HepG2 (cell line): ENCODE results near the gene ARFGEF2. TPM values are rescaled to one million over a fixed set of nuclear protein-coding genes. Genes with fewer than 3 reads are reported as not detected.

Source experiments
- ARNTL ChIP-seq: sonication (generic); formaldehyde crosslinking; IDR thresholded peaks from 2 replicates; pipeline ENCODE4 v1.4.0; 2020; ENCODE audit warnings: mild to moderate bottlenecking, missing genetic modification reagents
- CCDC6 ChIP-seq: sonication (generic); formaldehyde crosslinking; IDR thresholded peaks from 2 replicates; pipeline ENCODE4 v1.8.1; 2022; ENCODE audit warnings: mild to moderate bottlenecking, missing genetic modification reagents, moderate library complexity
- FOXO1 ChIP-seq: sonication (generic); formaldehyde crosslinking; IDR thresholded peaks from 2 replicates; pipeline ENCODE4 v1.4.0; 2020; ENCODE audit warnings: missing genetic modification reagents
- HNRNPK ChIP-seq: fragments of 200-400 bp; formaldehyde crosslinking; IDR thresholded peaks from 2 replicates; pipeline ENCODE4 v1.6.1; 2018; ENCODE audit warnings: low read length, low read depth, moderate library complexity, mild to moderate bottlenecking; ENCODE audit not compliant: poor library complexity, severe bottlenecking
- HNRNPLL ChIP-seq: fragments of 200-400 bp; formaldehyde crosslinking; IDR thresholded peaks from 2 replicates; pipeline ENCODE4 v1.6.1; 2017; ENCODE audit warnings: mild to moderate bottlenecking, low read depth, low read length; ENCODE audit not compliant: poor library complexity, severe bottlenecking
- KLF11 ChIP-seq: IDR thresholded peaks from 2 replicates; pipeline ENCODE4 v1.6.1; 2016; ENCODE audit warnings: missing compliant biosample characterization
- KLF9 ChIP-seq: IDR thresholded peaks from 2 replicates; pipeline ENCODE4 v1.6.1; 2016; ENCODE audit warnings: low read depth
- MBNL3 ChIP-seq: fragments of 250-450 bp; sonication (Bioruptor Pico); conservative IDR thresholded peaks from 2 replicates; pipeline ENCODE4 v1.8.0; 2022; ENCODE audit warnings: mild to moderate bottlenecking, inconsistent platforms
- RELA ChIP-seq: sonication (generic); formaldehyde crosslinking; IDR thresholded peaks from 2 replicates; pipeline ENCODE4 v1.4.0; 2020; ENCODE audit warnings: missing genetic modification reagents
- SKI ChIP-seq: fragments of 450-650 bp; IDR thresholded peaks from one replicate; pipeline ENCODE4 v1.6.1; 2018; ENCODE audit warnings: mild to moderate bottlenecking; ENCODE audit not compliant: partially characterized antibody
- SMARCC2 ChIP-seq: fragments of 450-650 bp; IDR thresholded peaks from 2 replicates; pipeline ENCODE4 v1.6.1; 2017; ENCODE audit warnings: antibody characterized with exemption, mild to moderate bottlenecking
- TRIM24 ChIP-seq: sonication (generic); formaldehyde crosslinking; IDR thresholded peaks from 2 replicates; pipeline ENCODE4 v1.8.0; 2022; ENCODE audit warnings: mild to moderate bottlenecking, missing genetic modification reagents
- U2AF2 ChIP-seq: fragments of 200-400 bp; formaldehyde crosslinking; IDR thresholded peaks from 2 replicates; pipeline ENCODE4 v1.6.1; 2017; ENCODE audit warnings: low read depth, mild to moderate bottlenecking, low read length
- WIZ ChIP-seq: sonication (generic); formaldehyde crosslinking; IDR thresholded peaks from 2 replicates; pipeline ENCODE4 v1.5.1; 2020; ENCODE audit warnings: mild to moderate bottlenecking, missing genetic modification reagents
- XBP1 ChIP-seq: sonication (generic); formaldehyde crosslinking; IDR thresholded peaks from 2 replicates; pipeline ENCODE4 v1.5.0; 2020; ENCODE audit warnings: missing genetic modification reagents
- ZFAT ChIP-seq: sonication (generic); formaldehyde crosslinking; conservative IDR thresholded peaks from 2 replicates; pipeline ENCODE4 v1.8.1; 2023; ENCODE audit warnings: missing genetic modification reagents, inconsistent platforms
- ZNF20 ChIP-seq: sonication (generic); formaldehyde crosslinking; IDR thresholded peaks from 2 replicates; pipeline ENCODE4 v1.4.0; 2020; ENCODE audit warnings: mild to moderate bottlenecking, moderate library complexity, missing genetic modification reagents
- ZNF264 ChIP-seq: sonication (generic); formaldehyde crosslinking; IDR thresholded peaks from 2 replicates; pipeline ENCODE4 v1.4.0; 2020; ENCODE audit warnings: missing genetic modification reagents
- ZNF354B ChIP-seq: sonication (generic); formaldehyde crosslinking; IDR thresholded peaks from 2 replicates; pipeline ENCODE4 v1.8.0; 2022; ENCODE audit warnings: mild to moderate bottlenecking, missing genetic modification reagents
- ZSCAN21 ChIP-seq: sonication (generic); formaldehyde crosslinking; IDR thresholded peaks from 2 replicates; pipeline ENCODE4 v1.8.0; 2022; ENCODE audit warnings: mild to moderate bottlenecking, missing genetic modification reagents, moderate library complexity, borderline replicate concordance
- ZSCAN9 ChIP-seq: IDR thresholded peaks from 2 replicates; pipeline ENCODE4 v1.6.1; 2016; ENCODE audit warnings: borderline replicate concordance
- polyA plus RNA-seq, 8 experiments: library from polyadenylated mRNA; depleted of rRNA in 3 of 8; stranded (reverse) in 7 of 8; unstranded in 1 of 8; fragments of >200 nt; fragmentation: Illumina TruSeq in 4 of 8; extraction: Trizol in 4 of 8; gene quantifications; 2 replicates each; pipeline versions ENCODE4 v1.2.1 to v1.2.3, GENCODE V29; 2011 to 2016; ENCODE audit warnings: low read depth in 4 of 8, missing spikeins in 1 of 8, mixed read lengths in 1 of 8; ENCODE audit not compliant: insufficient read depth in 1 of 8
- total RNA-seq, 5 experiments: library from RNA; depleted of rRNA; stranded (reverse); fragments of >200 nt; fragmentation: Illumina TruSeq; extraction: Trizol; gene quantifications; 2 replicates each; pipeline ENCODE4 v1.2.3, GENCODE V29; 2016; ENCODE audit warnings: low read depth in 1 of 5
- TF ChIP-seq, protein P1 (sequence below): sonication (generic); formaldehyde crosslinking; IDR thresholded peaks from 2 replicates; pipeline ENCODE4 v1.4.0; 2020; ENCODE audit warnings: missing genetic modification reagents, mild to moderate bottlenecking, borderline replicate concordance
- TF ChIP-seq, protein P2 (sequence below): sonication (generic); formaldehyde crosslinking; IDR thresholded peaks from 2 replicates; pipeline ENCODE4 v1.9.0; 2021; ENCODE audit warnings: mild to moderate bottlenecking, missing genetic modification reagents

ARFGEF2 gene
- total and polyA plus RNA-seq, 2 of the 13 experiments (the other 11 are each of a cell fraction or from before 2014, with no cell fraction given): 44.0 to 60.8 TPM

DNA sequence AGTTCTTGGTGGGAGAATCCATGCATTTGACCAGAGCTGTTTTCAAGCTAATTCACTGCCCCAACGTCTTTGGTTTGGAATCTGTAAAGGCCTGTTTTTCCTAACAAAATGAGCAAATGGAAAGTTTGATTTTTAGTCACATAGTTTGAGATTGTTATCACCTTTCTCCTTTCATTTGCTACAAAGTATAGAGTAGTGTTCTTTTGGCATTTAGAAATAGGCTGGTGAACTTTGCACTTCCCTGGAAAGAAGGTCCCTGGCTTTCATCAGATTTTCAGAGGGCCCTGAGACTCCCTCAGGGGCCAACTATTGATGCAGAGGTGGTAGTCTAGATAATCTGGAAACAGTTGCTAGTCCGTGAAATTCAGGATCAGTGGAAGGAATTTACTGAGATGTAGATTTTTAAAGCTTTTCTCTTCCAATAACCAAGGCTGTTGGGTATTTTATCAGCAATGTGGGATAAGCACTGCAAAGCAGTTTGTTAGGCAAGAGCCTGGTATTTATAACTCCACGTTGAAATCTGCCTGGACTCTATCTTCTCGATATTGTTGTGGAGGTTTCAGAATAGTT is 1.7 kb downstream of the ARFGEF2 start (continued):
- no peak for TF ChIP-seq ZFAT (CRISPR knock-in tag)
- TF ChIP-seq, protein P1, sequence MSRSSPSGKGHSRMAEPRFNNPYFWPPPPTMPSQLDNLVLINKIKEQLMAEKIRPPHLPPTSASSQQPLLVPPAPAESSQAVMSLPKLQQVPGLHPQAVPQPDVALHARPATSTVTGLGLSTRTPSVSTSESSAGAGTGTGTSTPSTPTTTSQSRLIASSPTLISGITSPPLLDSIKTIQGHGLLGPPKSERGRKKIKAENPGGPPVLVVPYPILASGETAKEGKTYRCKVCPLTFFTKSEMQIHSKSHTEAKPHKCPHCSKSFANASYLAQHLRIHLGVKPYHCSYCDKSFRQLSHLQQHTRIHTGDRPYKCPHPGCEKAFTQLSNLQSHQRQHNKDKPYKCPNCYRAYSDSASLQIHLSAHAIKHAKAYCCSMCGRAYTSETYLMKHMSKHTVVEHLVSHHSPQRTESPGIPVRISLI (CRISPR knock-in tag): peak; percentile 59; the same call in 1 of the 2 replicates
- TF ChIP-seq KLF9 (CRISPR knock-in tag): peak; percentile 60; the same call in 1 of the 2 replicates
- TF ChIP-seq ZSCAN9 (CRISPR knock-in tag): peak; percentile 46; the same call in 1 of the 2 replicates
- TF ChIP-seq FOXO1: no peak
- 0 out of 2 replicates have a peak, but pooled peaks have one; percentile 27 for TF ChIP-seq KLF11 (CRISPR knock-in tag)
- no peak for TF ChIP-seq HNRNPLL
- no peak for TF ChIP-seq MBNL3 (CRISPR knock-in tag)
- no peak for TF ChIP-seq U2AF2
- TF ChIP-seq RELA (CRISPR knock-in tag): no peak
- TF ChIP-seq TRIM24 (CRISPR knock-in tag): no peak
- no peak for TF ChIP-seq SMARCC2
- no peak for TF ChIP-seq ZNF354B (CRISPR knock-in tag)
- no peak for TF ChIP-seq ZSCAN21
- no peak for TF ChIP-seq HNRNPK
- peak; percentile 46; the same call in 1 of the 2 replicates for TF ChIP-seq ZNF264 (CRISPR knock-in tag)
- TF ChIP-seq WIZ (CRISPR knock-in tag): no peak
- TF ChIP-seq XBP1 (CRISPR knock-in tag): no peak
- TF ChIP-seq ZNF20 (CRISPR knock-in tag): no peak
- no peak for TF ChIP-seq SKI
- TF ChIP-seq ARNTL (CRISPR knock-in tag): peak; percentile 59; the same call in 1 of the 2 replicates
- TF ChIP-seq, protein P2, sequence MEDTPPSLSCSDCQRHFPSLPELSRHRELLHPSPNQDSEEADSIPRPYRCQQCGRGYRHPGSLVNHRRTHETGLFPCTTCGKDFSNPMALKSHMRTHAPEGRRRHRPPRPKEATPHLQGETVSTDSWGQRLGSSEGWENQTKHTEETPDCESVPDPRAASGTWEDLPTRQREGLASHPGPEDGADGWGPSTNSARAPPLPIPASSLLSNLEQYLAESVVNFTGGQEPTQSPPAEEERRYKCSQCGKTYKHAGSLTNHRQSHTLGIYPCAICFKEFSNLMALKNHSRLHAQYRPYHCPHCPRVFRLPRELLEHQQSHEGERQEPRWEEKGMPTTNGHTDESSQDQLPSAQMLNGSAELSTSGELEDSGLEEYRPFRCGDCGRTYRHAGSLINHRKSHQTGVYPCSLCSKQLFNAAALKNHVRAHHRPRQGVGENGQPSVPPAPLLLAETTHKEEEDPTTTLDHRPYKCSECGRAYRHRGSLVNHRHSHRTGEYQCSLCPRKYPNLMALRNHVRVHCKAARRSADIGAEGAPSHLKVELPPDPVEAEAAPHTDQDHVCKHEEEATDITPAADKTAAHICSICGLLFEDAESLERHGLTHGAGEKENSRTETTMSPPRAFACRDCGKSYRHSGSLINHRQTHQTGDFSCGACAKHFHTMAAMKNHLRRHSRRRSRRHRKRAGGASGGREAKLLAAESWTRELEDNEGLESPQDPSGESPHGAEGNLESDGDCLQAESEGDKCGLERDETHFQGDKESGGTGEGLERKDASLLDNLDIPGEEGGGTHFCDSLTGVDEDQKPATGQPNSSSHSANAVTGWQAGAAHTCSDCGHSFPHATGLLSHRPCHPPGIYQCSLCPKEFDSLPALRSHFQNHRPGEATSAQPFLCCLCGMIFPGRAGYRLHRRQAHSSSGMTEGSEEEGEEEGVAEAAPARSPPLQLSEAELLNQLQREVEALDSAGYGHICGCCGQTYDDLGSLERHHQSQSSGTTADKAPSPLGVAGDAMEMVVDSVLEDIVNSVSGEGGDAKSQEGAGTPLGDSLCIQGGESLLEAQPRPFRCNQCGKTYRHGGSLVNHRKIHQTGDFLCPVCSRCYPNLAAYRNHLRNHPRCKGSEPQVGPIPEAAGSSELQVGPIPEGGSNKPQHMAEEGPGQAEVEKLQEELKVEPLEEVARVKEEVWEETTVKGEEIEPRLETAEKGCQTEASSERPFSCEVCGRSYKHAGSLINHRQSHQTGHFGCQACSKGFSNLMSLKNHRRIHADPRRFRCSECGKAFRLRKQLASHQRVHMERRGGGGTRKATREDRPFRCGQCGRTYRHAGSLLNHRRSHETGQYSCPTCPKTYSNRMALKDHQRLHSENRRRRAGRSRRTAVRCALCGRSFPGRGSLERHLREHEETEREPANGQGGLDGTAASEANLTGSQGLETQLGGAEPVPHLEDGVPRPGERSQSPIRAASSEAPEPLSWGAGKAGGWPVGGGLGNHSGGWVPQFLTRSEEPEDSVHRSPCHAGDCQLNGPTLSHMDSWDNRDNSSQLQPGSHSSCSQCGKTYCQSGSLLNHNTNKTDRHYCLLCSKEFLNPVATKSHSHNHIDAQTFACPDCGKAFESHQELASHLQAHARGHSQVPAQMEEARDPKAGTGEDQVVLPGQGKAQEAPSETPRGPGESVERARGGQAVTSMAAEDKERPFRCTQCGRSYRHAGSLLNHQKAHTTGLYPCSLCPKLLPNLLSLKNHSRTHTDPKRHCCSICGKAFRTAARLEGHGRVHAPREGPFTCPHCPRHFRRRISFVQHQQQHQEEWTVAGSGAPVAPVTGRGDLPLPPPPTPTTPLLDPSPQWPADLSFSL (CRISPR knock-in tag): no peak
- TF ChIP-seq CCDC6 (CRISPR knock-in tag): no peak
